NCI-H1417 (cell line): ENCODE measurements around the gene PWWP2B.
"Not testable (repeated sequence)": the region's sequence is repeated elsewhere in the genome, so short reads cannot be mapped to it uniquely, and the experiment has no call there.

Source experiments
- DNase-seq, 3 experiments: peaks; one replicate each; lab custom pipeline; 2025; lab: John Stamatoyannopoulos, UW

The PWWP2B gene

DNA sequence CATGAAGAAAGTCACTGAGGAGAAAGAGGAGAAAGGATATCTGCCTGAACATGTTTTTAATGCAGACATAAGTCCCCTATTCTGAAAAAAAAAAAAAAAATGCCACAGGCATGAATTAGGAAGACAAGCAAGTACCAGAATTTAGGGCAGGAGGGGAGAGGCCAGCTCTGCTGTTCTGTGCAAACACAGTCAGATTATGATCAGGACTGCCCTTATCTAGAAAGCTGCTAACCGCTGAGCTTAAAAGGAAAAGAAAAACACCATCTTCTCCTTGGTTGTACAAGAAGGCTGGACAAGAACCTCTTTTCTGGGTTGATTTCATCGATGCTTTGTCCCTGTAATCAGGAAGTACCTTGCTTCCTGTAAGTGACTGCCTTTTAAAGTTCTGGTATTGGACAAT, 15.3 kb upstream of the PWWP2B start:
- DNase-seq = no peak

- no peak for DNase-seq
Measured at GRCh38 chr10:132382231-132382922, 14.6 kb upstream of the PWWP2B start.

- peak in 1 of 3 experiments; percentile 45 for DNase-seq
Measured at GRCh38 chr10:132383101-132383500, 13.9 kb upstream of the PWWP2B start.

- no peak for DNase-seq
Measured at GRCh38 chr10:132383751-132384196, 13.2 kb upstream of the PWWP2B start.

- DNase-seq = no peak
Measured at GRCh38 chr10:132384618-132385388, 12.2 kb upstream of the PWWP2B start.

- no peak for DNase-seq
Measured at GRCh38 chr10:132385389-132385667, 11.7 kb upstream of the PWWP2B start.

DNA sequence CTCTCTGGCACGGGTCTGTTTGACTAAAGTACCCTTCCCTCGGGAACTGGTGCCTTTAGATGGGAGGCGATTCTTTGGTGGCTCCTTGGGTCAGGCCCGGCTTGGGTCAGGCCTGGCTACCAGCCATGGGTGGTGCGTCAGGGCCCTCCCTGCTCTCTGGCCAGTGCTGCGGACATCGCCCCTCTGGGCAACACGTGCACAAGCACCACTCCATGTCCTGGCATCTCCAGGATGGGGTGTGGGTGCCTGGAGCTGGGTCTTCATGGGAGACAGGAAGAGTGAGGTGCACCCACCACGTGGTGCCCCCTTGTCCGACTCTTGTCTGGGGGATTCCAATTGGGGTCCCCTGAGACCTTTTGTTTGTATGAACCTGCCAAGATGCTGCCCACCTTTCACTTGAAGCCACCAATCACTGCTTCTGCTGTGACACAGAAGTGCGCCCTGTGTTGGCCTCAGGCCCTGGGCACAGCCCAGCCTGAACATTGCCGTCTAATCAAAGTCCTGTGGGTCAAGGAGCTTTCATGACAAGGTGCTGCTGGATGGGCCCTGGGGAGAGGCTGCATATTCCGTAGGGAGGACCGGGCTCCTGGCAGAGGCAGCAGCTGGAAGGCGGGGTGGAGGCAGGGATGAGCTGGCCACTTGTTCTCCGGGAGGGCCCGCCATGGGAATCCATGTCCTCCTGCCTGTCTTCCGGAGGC, 11.1 kb upstream of the PWWP2B start:
- no peak for DNase-seq

GRCh38 chr10:132386419-132386831, 10.6 kb upstream of the PWWP2B start:
- no peak for DNase-seq

- not testable (repeated sequence) for DNase-seq
Measured at GRCh38 chr10:132386896-132387295, 10.1 kb upstream of the PWWP2B start.

- DNase-seq = peak; percentile 30 to 46 (median 35)
Measured at GRCh38 chr10:132387764-132388210, 9.2 kb upstream of the PWWP2B start.

DNA sequence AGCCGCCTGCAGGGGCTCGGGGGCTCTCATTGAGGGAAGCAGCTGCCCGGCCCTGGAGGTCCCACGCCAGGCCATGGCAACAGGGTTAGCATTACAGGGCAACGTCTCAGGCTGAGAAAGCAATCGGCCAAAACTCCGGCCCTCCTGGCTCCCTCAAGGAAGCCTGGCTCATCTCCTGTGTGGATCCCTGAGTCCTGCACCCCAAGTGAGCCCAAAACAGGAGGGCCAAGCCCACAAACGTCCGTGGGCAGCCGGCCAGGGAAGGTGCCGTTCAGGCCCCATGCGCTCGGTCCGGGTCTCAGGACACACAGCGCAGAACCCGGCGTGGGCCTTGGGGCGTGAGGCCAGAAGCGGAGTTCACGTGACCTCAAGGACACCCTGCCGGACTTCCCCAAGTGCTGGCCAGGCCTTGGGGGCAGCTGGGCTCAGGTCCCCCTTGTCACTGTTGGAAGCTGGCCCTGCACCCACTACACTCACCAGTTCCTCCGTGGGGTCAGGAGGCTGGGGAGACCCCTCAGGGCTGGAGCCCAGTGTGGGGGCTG, 8.0 kb upstream of the PWWP2B start:
- peak in 1 of 3 experiments; percentile 48 for DNase-seq

- DNase-seq = peak in 2 of 3 experiments; percentile 65 to 82
Measured at GRCh38 chr10:132389433-132390169, 7.4 kb upstream of the PWWP2B start.

DNA sequence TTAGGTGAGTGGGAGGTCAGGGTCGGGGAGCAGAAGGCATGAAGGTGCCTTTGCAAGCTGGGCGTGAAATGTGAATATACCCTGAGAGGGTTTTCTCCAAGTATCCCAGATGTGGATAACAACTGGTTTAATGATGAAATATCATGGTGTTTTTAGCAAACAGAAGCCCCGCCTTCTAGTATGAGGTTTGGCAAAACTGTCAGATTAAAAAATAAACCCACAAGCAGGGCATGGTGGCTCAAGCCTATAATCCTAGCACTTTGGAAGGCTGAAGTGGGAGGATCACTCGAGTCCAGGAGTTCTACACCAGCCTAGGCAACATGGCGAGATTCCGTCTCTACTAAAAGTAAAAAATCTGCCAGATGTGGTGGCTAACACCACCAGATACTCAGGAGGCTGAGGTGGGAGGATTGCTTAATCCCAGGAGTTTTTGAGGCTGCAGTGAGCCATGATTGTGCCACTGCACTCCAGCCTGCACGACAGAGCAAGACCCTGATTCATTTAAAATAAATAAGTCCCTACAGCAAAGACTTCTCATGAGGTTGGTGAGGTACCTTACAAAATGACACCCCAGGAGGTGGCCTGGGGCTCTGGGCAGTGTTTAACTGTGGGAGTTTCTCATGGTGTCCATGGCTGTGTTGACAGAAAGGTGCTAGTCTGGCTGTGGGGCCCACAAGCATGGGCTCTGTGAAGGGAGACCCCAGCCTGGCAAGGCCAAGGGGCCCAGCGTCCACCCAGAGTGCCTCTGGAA, 6.7 kb upstream of the PWWP2B start:
- no peak for DNase-seq

- DNase-seq = no peak
Measured at GRCh38 chr10:132390921-132391675, 5.9 kb upstream of the PWWP2B start.

DNA sequence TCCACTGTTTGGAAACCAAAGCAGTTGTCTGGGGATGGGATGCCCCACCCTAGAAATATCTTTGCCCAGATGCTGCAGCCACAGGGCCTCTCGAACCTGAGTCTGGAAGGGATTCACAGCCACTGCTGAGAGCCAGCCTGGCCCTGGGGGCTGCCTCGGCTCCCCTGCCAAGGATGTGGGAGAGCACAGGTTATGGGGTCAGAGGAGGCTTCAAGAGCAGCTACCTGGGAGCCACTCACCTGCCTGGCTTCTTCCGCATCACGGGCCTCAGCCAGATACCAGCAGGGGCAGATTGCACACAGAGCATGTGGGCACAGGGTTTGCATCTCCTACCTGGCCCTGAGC, 5.4 kb upstream of the PWWP2B start:
- DNase-seq = no peak

DNA sequence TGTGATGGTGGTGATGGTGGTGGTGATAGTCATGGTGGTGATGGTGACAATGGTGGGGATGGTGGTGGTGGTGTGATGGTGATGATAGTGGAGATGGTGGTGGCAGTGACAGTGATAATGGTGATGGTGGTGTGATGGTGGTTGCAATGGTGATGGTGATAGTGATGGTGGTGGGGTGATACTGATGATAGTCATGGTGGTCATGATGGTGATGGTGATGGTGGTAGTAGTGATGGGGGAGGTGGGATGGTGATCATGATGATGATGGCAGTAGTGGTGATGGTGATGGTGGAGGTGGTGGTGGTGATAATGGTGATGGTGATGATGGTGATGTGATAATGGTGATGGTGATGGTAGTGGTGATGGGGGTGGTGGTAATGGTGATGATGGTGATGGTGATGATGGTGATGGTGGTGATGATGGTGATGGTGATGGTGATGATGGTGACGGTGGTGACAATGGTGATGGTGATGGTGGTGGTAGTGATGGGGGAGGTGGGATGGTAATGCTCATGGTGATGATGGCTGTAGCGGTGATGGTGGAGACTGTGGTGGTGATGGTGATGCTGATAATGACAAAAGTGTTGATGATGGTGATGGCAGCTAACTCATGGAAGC, 4.7 kb upstream of the PWWP2B start:
- no peak for DNase-seq

- no peak for DNase-seq
Measured at GRCh38 chr10:132392811-132393694, 3.9 kb upstream of the PWWP2B start.

- no peak for DNase-seq
Measured at GRCh38 chr10:132393695-132394181, 3.3 kb upstream of the PWWP2B start.
